HUDEP-2 (cell line): Measurements from ENCODE around the gene RAET1L.
A peak's percentile ranks its signal among the peaks of the same experiment; 100 is the strongest.
"Not testable (repeated sequence)": the region's sequence is repeated elsewhere in the genome, so short reads cannot be mapped to it uniquely, and the experiment has no call there.

Experiments
- DNase-seq, 76 experiments: peaks; one replicate each; lab custom pipeline; 2025; ENCODE audit not compliant: unreplicated experiment in 76 of 76; lab: John Stamatoyannopoulos, UW

RAET1L gene

DNA sequence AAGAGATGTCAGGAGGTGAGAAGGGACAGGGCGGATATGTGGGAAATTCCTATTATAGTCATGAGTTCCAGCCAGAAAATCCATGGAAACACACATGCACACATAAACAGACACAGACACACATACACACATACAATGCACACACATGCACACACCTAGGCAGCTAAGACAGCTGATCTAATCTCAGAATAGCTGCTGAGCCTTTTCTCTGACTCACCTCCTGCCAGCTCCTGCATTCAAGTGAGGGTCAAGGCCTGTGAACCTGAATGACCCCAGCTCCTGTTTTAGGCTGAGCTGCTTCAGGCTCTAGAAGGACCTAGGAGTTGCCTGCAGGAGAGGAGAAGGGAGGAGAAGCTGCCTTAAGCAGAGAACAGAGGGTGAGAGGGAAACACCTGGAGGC, 21.6 kb upstream of the RAET1L start:
- no peak for DNase-seq

- DNase-seq = no peak
Measured at GRCh38 chr6:150044621-150045145, 19.4 kb upstream of the RAET1L start.

- DNase-seq = no peak
Measured at GRCh38 chr6:150043501-150044412, 18.4 kb upstream of the RAET1L start.

DNA sequence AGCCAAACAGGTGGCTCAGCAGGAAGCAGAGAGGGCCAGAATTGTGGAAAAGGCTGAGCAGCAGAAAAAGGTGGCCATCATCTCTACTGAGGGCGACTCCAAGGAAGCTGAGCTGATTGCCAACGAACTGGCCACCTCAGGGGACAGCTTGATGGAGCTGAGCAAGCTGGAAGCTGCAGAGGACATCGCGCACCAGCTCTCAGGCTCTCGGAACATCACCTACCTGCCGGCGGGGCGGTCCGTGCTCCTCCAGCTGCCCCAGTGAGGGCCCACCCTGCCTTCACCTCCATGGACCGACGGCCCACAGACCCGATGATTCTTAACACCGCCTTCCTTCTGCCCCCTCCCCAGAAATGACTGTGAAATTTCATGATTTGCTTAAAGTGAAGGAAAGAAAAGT, 17.8 kb upstream of the RAET1L start:
- no peak for DNase-seq

DNA sequence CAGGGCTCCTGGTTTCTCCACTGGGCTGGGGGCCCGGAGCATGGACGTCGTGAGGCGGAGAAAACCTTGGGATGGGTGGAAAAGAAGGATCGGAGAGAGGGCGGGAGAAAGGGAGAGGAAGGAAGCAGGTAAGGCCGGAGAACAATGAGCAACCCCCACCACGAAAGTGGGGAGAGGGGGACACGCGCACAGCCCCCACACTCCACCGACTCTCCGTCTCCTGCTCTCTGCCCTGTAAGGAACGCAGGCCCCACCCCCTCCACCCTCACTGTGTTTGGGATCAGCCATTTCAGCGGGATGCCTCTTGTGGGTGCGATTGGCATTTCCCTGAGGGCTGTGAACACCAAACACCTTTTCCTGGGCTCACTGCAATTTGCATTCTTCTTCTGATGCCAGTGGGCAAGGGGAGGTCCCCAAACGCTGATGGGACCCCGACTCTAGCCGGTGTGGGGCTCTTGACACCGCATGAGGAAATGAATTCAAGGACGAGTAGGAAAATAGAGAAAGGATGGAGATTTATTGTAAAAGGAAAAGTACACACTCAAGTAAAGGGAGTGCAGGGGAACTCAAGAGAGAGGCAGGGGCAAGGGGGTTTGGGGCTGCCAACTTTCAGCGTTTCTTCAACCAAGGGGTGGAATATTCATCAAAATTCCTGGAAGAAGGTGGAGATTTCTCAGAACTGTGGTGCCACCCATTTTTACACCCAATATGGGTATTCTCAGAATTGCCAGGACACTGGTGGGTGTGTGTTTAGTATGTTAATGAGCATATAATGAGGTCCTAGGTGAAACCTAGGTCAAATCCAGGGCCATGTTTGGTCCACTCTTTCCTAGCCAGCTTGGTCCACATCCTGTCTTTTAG, 13.1 kb upstream of the RAET1L start:
- peak in 7 of 76 experiments; percentile 13 to 65 (median 29) for DNase-seq

GRCh38 chr6:150037526-150038201, 12.3 kb upstream of the RAET1L start:
- DNase-seq = no peak

- no peak for DNase-seq
Measured at GRCh38 chr6:150036081-150036480, 10.7 kb upstream of the RAET1L start.

DNA sequence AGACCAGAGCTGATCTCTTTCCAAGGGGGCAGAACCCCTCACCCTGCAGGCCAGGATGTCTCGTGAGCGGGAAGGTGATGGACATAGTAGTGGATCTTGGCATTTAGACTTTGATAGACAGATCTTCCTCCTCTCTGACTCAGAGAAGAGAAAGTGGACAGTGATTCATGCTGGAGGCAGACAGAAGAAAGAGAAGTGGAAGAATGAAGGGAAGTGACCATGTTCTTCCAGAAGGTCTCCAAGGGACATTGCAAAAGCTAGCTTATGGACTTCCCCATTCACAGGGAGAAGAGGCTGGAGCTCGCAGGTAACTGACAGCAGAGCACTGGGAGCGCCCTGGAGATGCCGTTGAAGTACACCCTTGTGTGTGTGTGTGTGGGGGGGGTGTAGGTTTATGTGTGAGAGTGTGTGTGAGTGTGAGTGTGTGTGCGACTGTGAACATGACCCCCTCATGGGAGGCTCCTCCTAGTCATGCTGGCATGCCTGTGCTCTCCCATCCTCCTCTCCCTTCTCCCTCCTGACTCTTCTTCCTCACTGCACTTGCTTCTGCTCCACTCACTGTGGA, 8.0 kb upstream of the RAET1L start:
- no peak for DNase-seq

GRCh38 chr6:150032598-150032997, 7.3 kb upstream of the RAET1L start:
- DNase-seq = no peak

DNA sequence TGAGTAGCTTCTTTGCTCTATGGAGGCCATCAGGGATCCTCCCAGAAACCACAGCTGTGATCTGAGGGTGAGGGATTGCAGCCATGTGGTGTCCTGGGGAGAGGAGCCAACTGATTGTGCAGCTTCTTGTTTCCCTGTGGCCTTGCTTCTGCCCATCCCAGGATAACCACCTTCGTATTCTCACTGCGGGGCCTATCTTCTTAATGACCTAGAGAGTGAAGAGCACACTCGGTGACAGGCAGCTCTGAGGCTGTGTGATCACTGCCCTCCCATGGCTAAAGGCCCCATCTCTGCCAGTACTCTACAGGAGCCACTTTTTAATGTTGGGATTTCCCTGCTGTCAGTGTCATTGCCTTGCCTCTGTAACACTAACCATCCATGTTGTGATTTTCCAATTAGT, 5.3 kb upstream of the RAET1L start:
- no peak for DNase-seq

GRCh38 chr6:150029749-150030148, 4.4 kb upstream of the RAET1L start:
- no peak for DNase-seq

GRCh38 chr6:150029276-150029675, 3.9 kb upstream of the RAET1L start:
- DNase-seq = no peak

DNA sequence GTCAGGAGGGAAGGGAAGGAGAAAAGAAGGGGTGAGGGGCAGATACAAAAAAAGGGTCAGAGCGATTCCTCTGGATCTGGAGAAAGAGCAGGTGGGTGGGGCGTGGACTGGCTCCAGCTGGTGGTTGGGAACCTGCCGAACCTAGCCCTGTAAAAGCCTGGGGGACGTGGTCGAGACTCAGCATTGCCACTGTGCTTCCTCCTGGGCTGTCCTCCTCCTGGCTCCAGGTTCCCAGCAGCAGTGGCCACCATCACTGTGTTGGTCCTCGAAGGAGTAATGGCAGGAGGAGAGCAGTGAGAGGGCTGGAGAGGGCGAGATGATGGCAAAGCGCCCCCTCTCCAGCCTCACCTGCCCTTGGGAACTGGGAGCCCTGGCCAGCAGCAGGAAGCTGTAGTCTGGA, 3.5 kb upstream of the RAET1L start:
- no peak for DNase-seq

DNA sequence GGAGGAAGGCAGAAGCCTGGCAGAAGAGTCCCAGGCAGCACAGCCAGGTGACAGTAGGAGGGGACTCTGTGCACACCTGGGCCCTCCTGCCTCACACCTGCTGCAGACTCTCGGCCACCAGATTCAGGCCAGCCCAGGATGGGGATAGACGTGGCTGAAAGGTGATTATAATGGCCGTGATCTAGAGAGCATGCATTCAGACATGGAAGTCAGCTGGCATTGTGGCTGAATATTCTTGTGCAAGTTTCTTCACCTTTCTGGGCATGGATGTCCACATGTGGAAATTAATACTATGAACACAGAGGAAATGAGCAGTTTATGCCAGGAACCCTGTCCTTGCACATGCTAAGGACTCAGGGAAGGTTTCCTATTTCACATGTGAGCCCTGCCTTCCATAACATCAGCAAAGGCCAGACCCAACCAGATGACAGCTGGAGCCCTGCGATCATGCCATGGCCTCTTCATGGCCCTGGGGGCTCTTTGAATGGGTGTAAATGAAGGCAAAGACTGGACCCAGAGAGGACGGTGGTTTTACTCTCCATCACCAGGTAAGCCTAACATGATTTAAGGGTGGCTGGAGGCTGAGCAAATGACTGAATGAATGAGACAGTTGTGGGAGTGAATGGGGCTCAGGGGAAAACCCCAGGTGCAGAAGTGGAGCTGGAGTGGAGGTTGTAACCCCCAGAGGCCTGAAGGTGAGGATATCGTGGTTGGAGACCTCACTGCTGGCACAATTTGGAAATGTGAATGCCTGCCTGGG, 2.7 kb upstream of the RAET1L start:
- DNase-seq = no peak

DNA sequence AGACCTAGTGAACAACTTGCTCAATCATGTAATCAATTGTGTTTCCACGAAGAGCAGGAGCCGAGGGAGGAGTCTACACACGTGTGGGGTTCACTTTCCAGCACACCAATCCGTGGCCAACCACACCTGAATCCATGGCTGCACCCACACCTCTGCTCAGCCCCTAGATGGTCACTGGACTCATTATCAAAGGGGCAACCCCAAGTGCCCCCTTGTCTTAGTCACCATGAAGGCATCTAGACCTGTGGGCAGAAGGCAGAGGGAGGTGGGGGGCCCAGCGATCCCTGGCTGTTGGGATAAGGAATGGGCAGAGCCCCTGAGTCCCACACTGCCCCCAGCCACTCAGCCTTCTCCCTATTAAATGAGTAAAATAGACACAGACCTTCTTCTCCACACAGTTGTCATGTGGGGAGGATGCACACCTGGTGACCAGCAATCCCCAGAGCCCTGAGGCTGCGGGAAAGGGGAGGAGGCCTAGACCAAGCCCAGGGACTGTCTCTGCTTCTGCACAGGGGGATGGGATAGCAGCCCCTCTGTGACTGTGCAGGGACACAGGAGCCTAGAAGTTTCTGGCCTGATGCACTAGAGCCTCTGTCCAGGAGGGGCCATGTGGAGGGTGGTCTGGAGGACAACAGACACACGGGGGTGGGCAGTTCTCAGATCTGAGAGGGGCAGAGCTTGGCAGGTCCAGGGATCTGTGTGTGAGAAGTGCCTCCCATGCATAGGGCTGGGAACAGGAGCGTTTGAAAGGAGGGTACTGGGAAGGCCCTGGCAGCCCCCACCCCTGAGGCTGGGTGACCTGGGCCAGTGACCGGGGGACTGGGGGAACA, 1.9 kb upstream of the RAET1L start:
- DNase-seq = no peak

GRCh38 chr6:150024646-150025155, 631 bp downstream of the RAET1L start:
- DNase-seq = no peak

DNA sequence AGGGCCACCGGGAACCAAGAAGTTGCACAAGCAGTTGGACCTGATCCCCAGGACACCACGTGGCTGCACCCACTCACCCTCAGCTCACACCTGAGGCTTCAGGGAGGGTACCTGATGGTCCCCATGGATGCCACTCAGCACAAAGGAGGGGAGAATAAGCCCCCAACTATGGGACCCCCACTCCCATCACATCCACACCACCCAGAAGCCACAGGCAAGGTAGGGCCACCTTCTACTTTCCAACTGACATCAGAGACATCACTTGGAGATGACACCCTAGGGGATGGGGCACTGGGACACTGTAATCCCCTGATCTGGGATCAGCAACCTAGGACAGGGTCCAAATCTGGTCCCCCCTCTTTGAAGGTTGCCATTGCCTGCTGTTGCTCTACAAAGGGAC, 1.3 kb downstream of the RAET1L start:
- DNase-seq = not testable (repeated sequence)

- not testable (repeated sequence) for DNase-seq
Measured at GRCh38 chr6:150021870-150022269, 3.5 kb downstream of the RAET1L start.
